ENCODE data around the gene GAB2. TPM values are rescaled to one million over a fixed set of nuclear protein-coding genes. Genes with fewer than 3 reads are reported as not detected.

The GAB2 gene
- total RNA-seq, 1 experiment from 2014 or later = 3.3 TPM

DNA sequence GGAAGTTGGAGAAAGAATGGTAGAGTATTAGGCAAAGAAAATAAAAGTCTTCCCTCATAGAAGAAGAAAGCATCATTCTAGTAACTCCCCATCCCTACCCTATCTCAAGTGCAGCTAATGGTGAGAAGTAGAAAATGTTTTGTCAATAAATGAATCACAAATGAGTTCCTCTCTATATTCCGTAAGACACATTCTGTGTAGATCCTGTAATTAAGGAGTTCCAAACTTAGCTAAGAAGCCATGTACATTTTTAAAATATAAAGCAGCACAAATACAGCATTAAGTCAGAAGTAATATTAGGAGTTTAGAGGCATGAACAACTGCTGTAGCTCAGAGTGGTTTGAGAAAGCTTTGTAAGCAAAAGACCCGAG lies 80.1 kb downstream of the GAB2 start:
- H4K8ac ChIP-seq (replicated peaks; ENCODE audit: insufficient read length, low read depth, low read length) = no peak overlapping the region
- H3K4me2 ChIP-seq (ENCODE audit: insufficient read depth, insufficient read length, low read length) = no peak overlapping the region
- H2BK120ac ChIP-seq (ENCODE audit: low read depth, low read length, poor library complexity, severe bottlenecking) = no peak overlapping the region
- no peak overlapping the region for H2AFZ ChIP-seq (ENCODE audit: low read length)
- Mint-ChIP-seq H3K36me3 (ENCODE audit: insufficient read depth in 1 of 3, low read depth in 3 of 3) (peaks cover 0 to 6% (median 4%) of the 10 kb centered on the region in 3 experiments; a peak in 3 of 7 replicates), H3K27me3 (ENCODE audit: low read depth) (no peaks in the 10 kb centered on the region), H3K4me1 (no peaks in the 10 kb centered on the region), H3K27ac (no peak overlapping the region), H3K4me3 (no peak overlapping the region), H3K9me3 (peaks cover 0 to 5% of the 10 kb centered on the region in 2 experiments; a peak in 3 of 5 replicates)
- H3K79me1 ChIP-seq (ENCODE audit: insufficient read depth, low read depth, low read length, poor library complexity, severe bottlenecking) = no peaks in the 10 kb centered on the region
- no peak overlapping the region for H3K18ac ChIP-seq (ENCODE audit: insufficient read length, low read depth, low read length)
- H4K5ac ChIP-seq (ENCODE audit: insufficient read length, low read depth, low read length) = no peak overlapping the region
- no peak overlapping the region for H3K14ac ChIP-seq (ENCODE audit: insufficient read depth, low read length)
- H3K4me1 ChIP-seq (ENCODE audit: insufficient read depth, low read length) = no peaks in the 10 kb centered on the region
- no peak overlapping the region for H3K56ac ChIP-seq (ENCODE audit: insufficient read length, low read depth, low read length)
- no peak overlapping the region for H3K27ac ChIP-seq (ENCODE audit: insufficient read length, low read depth, low read length)
- H3T11ph ChIP-seq (ENCODE audit: low read length) = no peak overlapping the region
- no peak overlapping the region for H2BK5ac ChIP-seq (ENCODE audit: insufficient read length, low read length)
- no peak overlapping the region for H4K91ac ChIP-seq (ENCODE audit: insufficient read length, low read depth, low read length)
- no peaks in the 10 kb centered on the region for H3K23me2 ChIP-seq (ENCODE audit: insufficient read length, low read depth, low read length, poor library complexity, severe bottlenecking)
- H3K79me2 ChIP-seq (ENCODE audit: insufficient read depth, low read length) = no peaks in the 10 kb centered on the region
- no peak overlapping the region for H3K9ac ChIP-seq (ENCODE audit: extremely low read depth, insufficient read length, low read length)
- WGBS (ENCODE audit: extremely low coverage, insufficient read length, low lambda C conversion rate) = no CpG with 5 or more reads among the region's 2 CpGs
- no peak for DNase-seq
- no peak overlapping the region for H3K4ac ChIP-seq (ENCODE audit: low read depth, low read length)
- no peak overlapping the region for H2BK15ac ChIP-seq (ENCODE audit: low read depth, low read length)
- no peaks in the 10 kb centered on the region for H4K20me1 ChIP-seq (ENCODE audit: control insufficient read depth, insufficient read depth, insufficient read length)
- no peaks in the 10 kb centered on the region for H3K9me3 ChIP-seq (ENCODE audit: control insufficient read depth, low read depth, low read length)
- no peak overlapping the region for H2BK20ac ChIP-seq (ENCODE audit: low read depth, low read length, poor library complexity, severe bottlenecking)
- H2BK12ac ChIP-seq (ENCODE audit: insufficient read length, low read depth, low read length) = no peak overlapping the region
- TF ChIP-seq, protein P1, sequence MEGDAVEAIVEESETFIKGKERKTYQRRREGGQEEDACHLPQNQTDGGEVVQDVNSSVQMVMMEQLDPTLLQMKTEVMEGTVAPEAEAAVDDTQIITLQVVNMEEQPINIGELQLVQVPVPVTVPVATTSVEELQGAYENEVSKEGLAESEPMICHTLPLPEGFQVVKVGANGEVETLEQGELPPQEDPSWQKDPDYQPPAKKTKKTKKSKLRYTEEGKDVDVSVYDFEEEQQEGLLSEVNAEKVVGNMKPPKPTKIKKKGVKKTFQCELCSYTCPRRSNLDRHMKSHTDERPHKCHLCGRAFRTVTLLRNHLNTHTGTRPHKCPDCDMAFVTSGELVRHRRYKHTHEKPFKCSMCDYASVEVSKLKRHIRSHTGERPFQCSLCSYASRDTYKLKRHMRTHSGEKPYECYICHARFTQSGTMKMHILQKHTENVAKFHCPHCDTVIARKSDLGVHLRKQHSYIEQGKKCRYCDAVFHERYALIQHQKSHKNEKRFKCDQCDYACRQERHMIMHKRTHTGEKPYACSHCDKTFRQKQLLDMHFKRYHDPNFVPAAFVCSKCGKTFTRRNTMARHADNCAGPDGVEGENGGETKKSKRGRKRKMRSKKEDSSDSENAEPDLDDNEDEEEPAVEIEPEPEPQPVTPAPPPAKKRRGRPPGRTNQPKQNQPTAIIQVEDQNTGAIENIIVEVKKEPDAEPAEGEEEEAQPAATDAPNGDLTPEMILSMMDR (conservative IDR thresholded peaks at IDR 0.05) = no peak
- H2AK5ac ChIP-seq (ENCODE audit: insufficient read length, low read length) = no peak overlapping the region
- no peak overlapping the region for H3K23ac ChIP-seq (ENCODE audit: insufficient read length, low read depth, low read length)
- H3K27me3 ChIP-seq (ENCODE audit: insufficient read depth, low read length) = no peaks in the 10 kb centered on the region

Measured in H9 (cell line).